Pancreas (tissue), 10 donors: Measurements from ENCODE around the gene ERBB2. TPM values are rescaled to one million over a fixed set of nuclear protein-coding genes. Genes with fewer than 3 reads are reported as not detected.

ENCODE experiments used
- ATAC-seq, 4 donors: fragments of 200-7000 bp; cut with Tn5 transposase; one replicate each; pipeline versions ENCODE4 v1.8.0 to v1.9.1; 2020; ENCODE audit warnings: mild to moderate bottlenecking in 4 of 4, moderate library complexity in 4 of 4
- DNase-seq, 6 donors: peaks; one replicate each; pipeline ENCODE4 v3.0.0-alpha.2; 2020
- FAIRE-seq: peaks from 2 replicates; lab custom pipeline; 2012; peaks lifted over from hg19 to GRCh38; lab: Jason Lieb, UNC
- H3K27ac ChIP-seq, 4 donors: fragments of 200-600 bp; sonication (generic); 1 replicate in 3 of 4; 2 replicates in 1 of 4; pipeline versions ENCODE4 v1.5.0 to v1.8.0; 2020
- H3K27me3 ChIP-seq, 4 donors: fragments of 200-600 bp; one replicate each; pipeline ENCODE4 v1.8.0; 2021
- H3K36me3 ChIP-seq, 3 donors: fragments of 200-600 bp; sonication (generic) in 1 of 3; one replicate each; pipeline versions ENCODE4 v1.5.0 to v1.8.0; 2020 to 2021
- H3K4me1 ChIP-seq, 3 donors: fragments of 200-600 bp; one replicate each; pipeline ENCODE4 v1.8.0; 2021
- H3K4me3 ChIP-seq, 4 donors: fragments of 200-600 bp; sonication (generic) in 2 of 4; one replicate each; pipeline versions ENCODE4 v1.5.0 to v1.8.0; 2020 to 2021
- H3K9me3 ChIP-seq, 4 donors: fragments of 200-600 bp; one replicate each; pipeline ENCODE4 v1.8.0; 2021
- WGBS, 2 donors: extraction: QIAGEN DNeasy Blood & Tissue Kit; methylation state at CpG; one replicate each; pipeline ENCODE4 v1.1.7; 2013; 5-methylcytosine and 5-hydroxymethylcytosine counted together
- intact Hi-C, 3 donors: fragments of 100-400 bp; cut with DNase I; formaldehyde crosslinking; loops; one replicate each; pipeline versions ENCODE4 v1.11.1 to v1.14.2; 2022
- polyA plus RNA-seq, 2 donors: library from polyadenylated mRNA; stranded (reverse); fragments of 200-250 nt; gene quantifications; one replicate each; pipeline ENCODE4 v1.2.3, GENCODE V29; 2013
- total RNA-seq, 6 donors: library from RNA; stranded (reverse); fragmentation: NEBNext Ultra II Directional in 4 of 6; extraction: Animal tissue kit (Norgen Biotek cat#: 25700) in 4 of 6; gene quantifications; one replicate each; pipeline versions ENCODE4 v1.2.1 to v1.2.4, GENCODE V29; 2021 to 2023
- TF ChIP-seq, protein P1 (sequence below), 4 donors: fragments of 200-600 bp; sonication (generic) in 3 of 4; IDR thresholded peaks; one replicate each; pipeline versions ENCODE4 v1.5.0 to v1.8.0; 2021; ENCODE audit warnings: antibody characterized with exemption in 4 of 4
- donor health status: healthy with polysubstance abuse.
- donor health status: DM: no; HTN: no; CAD: no; lungs with moderate emphysema.
- donor health status: DM: no; HTN: no; CAD: no.
- donor health status: control.
- donor health status: control.
- donor health status: Bipolar disorder and iron deficiency.
- donor health status: DM: yes; HTN: yes; CAD: no.
- donor health status: DM: no; HTN: no; CAD: no.
- donor health status: DM: no; HTN: no; CAD: no.
- donor health status: DM: yes; HTN: yes; CAD: no.

The ERBB2 gene
- total and polyA plus RNA-seq, 8 donors = 37.2 to 78.9 (median 43.9) TPM

GRCh38 chr17:39717660-39718059 lies 17.8 kb downstream of the ERBB2 start:
- TF ChIP-seq, protein P1, sequence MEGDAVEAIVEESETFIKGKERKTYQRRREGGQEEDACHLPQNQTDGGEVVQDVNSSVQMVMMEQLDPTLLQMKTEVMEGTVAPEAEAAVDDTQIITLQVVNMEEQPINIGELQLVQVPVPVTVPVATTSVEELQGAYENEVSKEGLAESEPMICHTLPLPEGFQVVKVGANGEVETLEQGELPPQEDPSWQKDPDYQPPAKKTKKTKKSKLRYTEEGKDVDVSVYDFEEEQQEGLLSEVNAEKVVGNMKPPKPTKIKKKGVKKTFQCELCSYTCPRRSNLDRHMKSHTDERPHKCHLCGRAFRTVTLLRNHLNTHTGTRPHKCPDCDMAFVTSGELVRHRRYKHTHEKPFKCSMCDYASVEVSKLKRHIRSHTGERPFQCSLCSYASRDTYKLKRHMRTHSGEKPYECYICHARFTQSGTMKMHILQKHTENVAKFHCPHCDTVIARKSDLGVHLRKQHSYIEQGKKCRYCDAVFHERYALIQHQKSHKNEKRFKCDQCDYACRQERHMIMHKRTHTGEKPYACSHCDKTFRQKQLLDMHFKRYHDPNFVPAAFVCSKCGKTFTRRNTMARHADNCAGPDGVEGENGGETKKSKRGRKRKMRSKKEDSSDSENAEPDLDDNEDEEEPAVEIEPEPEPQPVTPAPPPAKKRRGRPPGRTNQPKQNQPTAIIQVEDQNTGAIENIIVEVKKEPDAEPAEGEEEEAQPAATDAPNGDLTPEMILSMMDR (IDR thresholded peaks at IDR 0.05) = no peak

GRCh38 chr17:39719563-39720355 lies 19.9 kb downstream of the ERBB2 start:
- WGBS, 2 donors = 89 to 90% methylated on average over 7 of the region's 7 CpGs
- H3K27me3 ChIP-seq = no peaks in the 10 kb centered on the region
- intact Hi-C loops = no loop called here
- no peak overlapping the region for H3K27ac ChIP-seq
- no peak overlapping the region for H3K4me3 ChIP-seq
- no peaks in the 10 kb centered on the region for H3K9me3 ChIP-seq
- DNase-seq = peak in 1 of 6 donors; percentile 15
- peaks cover 0 to 27% (median 12%) of the 10 kb centered on the region in 3 donors for H3K36me3 ChIP-seq
- ATAC-seq = no peak
- TF ChIP-seq, protein P1 (IDR thresholded peaks at IDR 0.05) = no peak
- no peaks in the 10 kb centered on the region for H3K4me1 ChIP-seq
- FAIRE-seq = no peak

More at GRCh38 chr17:39717660-39718059, 17.8 kb downstream of the ERBB2 start:
- H3K9me3 ChIP-seq = no peaks in the 10 kb centered on the region
- WGBS, 2 donors = 86 to 90% methylated on average over 6 of the region's 6 CpGs
- peak in 1 of 6 donors; percentile 6 for DNase-seq
- ATAC-seq = no peak
- no peaks in the 10 kb centered on the region for H3K4me1 ChIP-seq
- no peak overlapping the region for H3K4me3 ChIP-seq
- no peak overlapping the region for H3K27ac ChIP-seq
- FAIRE-seq = no peak
- peaks cover 0 to 27% (median 12%) of the 10 kb centered on the region in 3 donors for H3K36me3 ChIP-seq
- intact Hi-C loops = no loop called here
- no peaks in the 10 kb centered on the region for H3K27me3 ChIP-seq

- intact Hi-C loops = no loop called here
- DNase-seq (peak in 1 of 6 donors; percentile 5), FAIRE-seq (no peak), ATAC-seq (no peak)
- TF ChIP-seq, protein P1 (IDR thresholded peaks at IDR 0.05) = no peak
- WGBS, 2 donors = 94% methylated on average over 6 of the region's 6 CpGs
- Histone ChIP-seq H3K27ac (no peak overlapping the region), H3K36me3 (peaks cover 0 to 18% (median 7%) of the 10 kb centered on the region in 3 donors), H3K27me3 (no peaks in the 10 kb centered on the region), H3K9me3 (no peaks in the 10 kb centered on the region), H3K4me1 (no peaks in the 10 kb centered on the region), H3K4me3 (no peak overlapping the region)
These were observed 22.2 kb downstream of the ERBB2 start for GRCh38 chr17:39722104-39722503.

DNA sequence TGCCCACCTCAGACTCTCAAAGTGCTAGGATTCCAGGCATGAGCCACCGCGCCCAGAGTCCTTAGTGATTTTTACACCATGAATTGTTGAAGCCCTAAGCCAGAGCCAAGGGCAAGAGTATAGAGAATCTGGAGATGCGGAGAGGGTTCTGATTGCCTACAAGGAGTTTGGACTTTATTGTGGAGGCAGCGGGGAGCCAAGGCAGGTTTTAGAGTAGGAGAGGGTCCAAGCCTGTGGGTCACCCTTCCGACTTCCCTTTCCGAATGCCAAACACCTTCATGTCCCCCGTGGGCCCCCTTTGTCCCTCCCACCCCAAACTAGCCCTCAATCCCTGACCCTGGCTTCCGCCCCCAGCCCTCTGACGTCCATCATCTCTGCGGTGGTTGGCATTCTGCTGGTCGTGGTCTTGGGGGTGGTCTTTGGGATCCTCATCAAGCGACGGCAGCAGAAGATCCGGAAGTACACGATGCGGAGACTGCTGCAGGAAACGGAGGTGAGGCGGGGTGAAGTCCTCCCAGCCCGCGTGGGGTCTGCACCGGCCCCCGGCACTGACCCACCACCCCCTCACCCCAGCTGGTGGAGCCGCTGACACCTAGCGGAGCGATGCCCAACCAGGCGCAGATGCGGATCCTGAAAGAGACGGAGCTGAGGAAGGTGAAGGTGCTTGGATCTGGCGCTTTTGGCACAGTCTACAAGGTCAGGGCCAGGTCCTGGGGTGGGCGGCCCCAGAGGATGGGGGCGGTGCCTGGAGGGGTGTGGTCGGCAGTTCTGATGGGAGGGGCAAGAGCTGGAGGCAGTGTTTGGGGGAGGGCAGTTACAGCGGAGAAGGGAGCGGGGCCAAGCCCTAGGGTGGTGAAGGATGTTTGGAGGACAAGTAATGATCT lies 23.3 kb downstream of the ERBB2 start:
- Histone ChIP-seq H3K27ac (no peak overlapping the region), H3K36me3 (peaks cover 0 to 22% (median 7%) of the 10 kb centered on the region in 3 donors), H3K4me3 (no peak overlapping the region), H3K27me3 (no peaks in the 10 kb centered on the region), H3K4me1 (no peaks in the 10 kb centered on the region), H3K9me3 (no peaks in the 10 kb centered on the region)
- DNase-seq (peak in 1 of 6 donors; percentile 68), FAIRE-seq (no peak), ATAC-seq (peak in 2 of 4 donors; percentile 35 to 36)
- WGBS, 2 donors = 83 to 84% methylated on average over 34 of the region's 34 CpGs
- intact Hi-C loops = no loop called here
- TF ChIP-seq, protein P1 (IDR thresholded peaks at IDR 0.05) = no peak
